ENCODE results near the gene JMY. TPM values are rescaled to one million over a fixed set of nuclear protein-coding genes. Genes with fewer than 3 reads are reported as not detected.

JMY gene
- total RNA-seq, 1 experiment from 2014 or later, result 15.2 TPM

GRCh38 chr5:79191457-79191856, 44.5 kb upstream of the JMY start:
- no peak overlapping the region for H4K5ac ChIP-seq (ENCODE audit: insufficient read length, low read depth, low read length)
- H2BK12ac ChIP-seq (ENCODE audit: insufficient read length, low read depth, low read length), result no peak overlapping the region
- no peaks in the 10 kb centered on the region for H3K23me2 ChIP-seq (ENCODE audit: insufficient read length, low read depth, low read length, poor library complexity, severe bottlenecking)
- peak; percentile 40 for TF ChIP-seq CTCF (conservative IDR thresholded peaks at IDR 0.05)
- H3T11ph ChIP-seq (ENCODE audit: low read length), result no peak overlapping the region
- Mint-ChIP-seq H3K9me3 (no peaks in the 10 kb centered on the region; a peak in 1 of 5 replicates), H3K4me3 (no peak overlapping the region; a peak in 1 of 5 replicates), H3K27me3 (ENCODE audit: low read depth) (no peaks in the 10 kb centered on the region), H3K27ac (peak overlapping the region in 2 of 3 experiments; percentile 20 to 51; a peak in 2 of 7 replicates), H3K36me3 (ENCODE audit: insufficient read depth in 1 of 3, low read depth in 3 of 3) (no peaks in the 10 kb centered on the region; a peak in 1 of 7 replicates), H3K4me1 (no peaks in the 10 kb centered on the region)
- no peak overlapping the region for H3K4me2 ChIP-seq (ENCODE audit: insufficient read depth, insufficient read length, low read length)
- H3K23ac ChIP-seq (ENCODE audit: insufficient read length, low read depth, low read length), result no peak overlapping the region
- no peaks in the 10 kb centered on the region for H3K79me2 ChIP-seq (ENCODE audit: insufficient read depth, low read length)
- H4K91ac ChIP-seq (ENCODE audit: insufficient read length, low read depth, low read length), result no peak overlapping the region
- WGBS (ENCODE audit: extremely low coverage, insufficient read length, low lambda C conversion rate), result no CpG with 5 or more reads among the region's 6 CpGs
- no peak overlapping the region for H2BK5ac ChIP-seq (ENCODE audit: insufficient read length, low read length)
- H3K79me1 ChIP-seq (ENCODE audit: insufficient read depth, low read depth, low read length, poor library complexity, severe bottlenecking), result no peaks in the 10 kb centered on the region
- H3K27ac ChIP-seq (ENCODE audit: insufficient read length, low read depth, low read length), result no peak overlapping the region
- H2AK5ac ChIP-seq (ENCODE audit: insufficient read length, low read length), result no peak overlapping the region
- no peak overlapping the region for H3K14ac ChIP-seq (ENCODE audit: insufficient read depth, low read length)
- H3K27me3 ChIP-seq (ENCODE audit: insufficient read depth, low read length), result no peaks in the 10 kb centered on the region
- H3K18ac ChIP-seq (ENCODE audit: insufficient read length, low read depth, low read length), result no peak overlapping the region
- H3K56ac ChIP-seq (ENCODE audit: insufficient read length, low read depth, low read length), result no peak overlapping the region
- no peaks in the 10 kb centered on the region for H4K20me1 ChIP-seq (ENCODE audit: control insufficient read depth, insufficient read depth, insufficient read length)
- no peak overlapping the region for H2AFZ ChIP-seq (ENCODE audit: low read length)
- H3K4ac ChIP-seq (ENCODE audit: low read depth, low read length), result no peak overlapping the region
- H2BK120ac ChIP-seq (ENCODE audit: low read depth, low read length, poor library complexity, severe bottlenecking), result no peak overlapping the region
- no peaks in the 10 kb centered on the region for H3K4me1 ChIP-seq (ENCODE audit: insufficient read depth, low read length)
- no peak overlapping the region for H2BK15ac ChIP-seq (ENCODE audit: low read depth, low read length)
- H4K8ac ChIP-seq (replicated peaks; ENCODE audit: insufficient read length, low read depth, low read length), result no peak overlapping the region
- no peak overlapping the region for H2BK20ac ChIP-seq (ENCODE audit: low read depth, low read length, poor library complexity, severe bottlenecking)
- no peak overlapping the region for H3K9ac ChIP-seq (ENCODE audit: extremely low read depth, insufficient read length, low read length)
- DNase-seq, result peak; percentile 33
- H3K9me3 ChIP-seq (ENCODE audit: control insufficient read depth, low read depth, low read length), result no peaks in the 10 kb centered on the region
